ENCODE data around the gene LIME1. TPM values are rescaled to one million over a fixed set of nuclear protein-coding genes. Genes with fewer than 3 reads are reported as not detected.

The LIME1 gene
- total RNA-seq, 1 experiment from 2014 or later, result 27.4 TPM

- H3K9me2 ChIP-seq (ENCODE audit: insufficient read depth), result no peaks in the 10 kb centered on the region
- no peak for DNase-seq (ENCODE audit: low read depth, low spot score)
- H3K4me2 ChIP-seq (ENCODE audit: low read length), result no peak overlapping the region
- TF ChIP-seq ZFX (IDR thresholded peaks at IDR 0.05), result no peak
- TF ChIP-seq SRF (IDR thresholded peaks at IDR 0.05; ENCODE audit: low read depth), result no peak
- no peak for TF ChIP-seq RAD21 (IDR thresholded peaks at IDR 0.05; ENCODE audit: low read depth)
- no peak for TF ChIP-seq MAX (IDR thresholded peaks at IDR 0.05)
- no peak for TF ChIP-seq CBX3 (IDR thresholded peaks at IDR 0.05; ENCODE audit: low read depth)
- no peak for TF ChIP-seq TCF7L2 (IDR thresholded peaks at IDR 0.05; ENCODE audit: borderline replicate concordance, extremely low read depth, insufficient read depth, insufficient read length)
- TF ChIP-seq FOSL1 (IDR thresholded peaks at IDR 0.05; ENCODE audit: low read depth), result no peak
- no peak for TF ChIP-seq POLR2AphosphoS5 (IDR thresholded peaks at IDR 0.05; ENCODE audit: low read depth, low read length)
- TF ChIP-seq CTCF (IDR thresholded peaks at IDR 0.05 in 2 of 3, conservative IDR thresholded peaks at IDR 0.05 in 1 of 3; ENCODE audit: borderline replicate concordance in 1 of 3, insufficient read depth in 1 of 3, low read depth in 2 of 3, low read length in 2 of 3), result no peak
- TF ChIP-seq YY1 (IDR thresholded peaks at IDR 0.05; ENCODE audit: extremely low read depth, insufficient replicate concordance, low read depth, low read length), result no peak
- H3K79me2 ChIP-seq (ENCODE audit: insufficient read depth, low read length), result no peaks in the 10 kb centered on the region
- H3K4me3 ChIP-seq (replicated peaks in 1 of 2; ENCODE audit: low read depth in 1 of 2, low read length in 2 of 2), result no peak overlapping the region
- H3K9me3 ChIP-seq (ENCODE audit: control insufficient read depth in 1 of 2, insufficient read depth in 1 of 2, low read depth in 1 of 2, low read length in 2 of 2), result no peaks in the 10 kb centered on the region
- ATAC-seq, result no peak
- BruUV-seq (replicated peaks), result no TSS peak
- no peaks in the 10 kb centered on the region for H4K20me1 ChIP-seq (ENCODE audit: insufficient read depth)
- intact Hi-C loops (cut with micrococcal nuclease), result no loop called here
- ChIA-PET RAD21 (ENCODE audit: low non-redundant PET in 1 of 2, low total read pairs in 2 of 2, uncharacterized antibody in 2 of 2, unreplicated experiment in 2 of 2) (no interaction called here), POLR2A (no interaction called here), CTCF (no interaction called here)
- H3K36me3 ChIP-seq (ENCODE audit: control insufficient read depth in 1 of 2, insufficient read depth in 2 of 2, low read length in 2 of 2), result no peaks in the 10 kb centered on the region
- H3K27me3 ChIP-seq (ENCODE audit: insufficient read depth, low read length), result no peaks in the 10 kb centered on the region
- no peak overlapping the region for H3K9ac ChIP-seq (ENCODE audit: low read length)
- H3K27ac ChIP-seq (ENCODE audit: low read depth, low read length), result no peak overlapping the region
- H3K4me1 ChIP-seq (ENCODE audit: control insufficient read depth in 1 of 2, insufficient read depth in 2 of 2, low read length in 2 of 2), result no peaks in the 10 kb centered on the region
- no peak overlapping the region for H2AFZ ChIP-seq (ENCODE audit: low read depth, low read length, poor library complexity, severe bottlenecking)
Observed at GRCh38 chr20:63755933-63756647, 19.6 kb downstream of the LIME1 start.
